ENCODE results near the gene BCL3. TPM values are rescaled to one million over a fixed set of nuclear protein-coding genes. Genes with fewer than 3 reads are reported as not detected.
A peak's percentile ranks its signal among the peaks of the same experiment; 100 is the strongest.

Gene BCL3
- total and polyA plus RNA-seq, 2 of the 13 experiments (the other 11 are each of a cell fraction or from before 2014, with no cell fraction given), result 2.3 to 4.0 TPM

- TF ChIP-seq AHDC1 (CRISPR knock-in tag; IDR thresholded peaks at IDR 0.05; ENCODE audit: borderline replicate concordance), result no peak
- TF ChIP-seq FOSL2 (CRISPR knock-in tag; IDR thresholded peaks at IDR 0.05), result 0 out of 2 replicates have a peak, but pooled peaks have one; percentile 7
- no peak for TF ChIP-seq GLMP (CRISPR knock-in tag; IDR thresholded peaks at IDR 0.05; ENCODE audit: borderline replicate concordance)
- no peak for TF ChIP-seq MYNN (CRISPR knock-in tag; IDR thresholded peaks at IDR 0.05; ENCODE audit: low read depth)
- no peak for TF ChIP-seq ZSCAN5A (CRISPR knock-in tag; IDR thresholded peaks at IDR 0.05; ENCODE audit: borderline replicate concordance)
- TF ChIP-seq GPBP1L1 (CRISPR knock-in tag; IDR thresholded peaks at IDR 0.05), result no peak
- no peak for TF ChIP-seq HMGXB3 (CRISPR knock-in tag; IDR thresholded peaks at IDR 0.05; ENCODE audit: borderline replicate concordance)
- no peak for TF ChIP-seq ZNF33A (CRISPR knock-in tag; IDR thresholded peaks at IDR 0.05; ENCODE audit: borderline replicate concordance)
- no peak for TF ChIP-seq PRDM15 (CRISPR knock-in tag; IDR thresholded peaks at IDR 0.05)
- TF ChIP-seq MTF2 (CRISPR knock-in tag; IDR thresholded peaks at IDR 0.05; ENCODE audit: borderline replicate concordance), result no peak
Measured at GRCh38 chr19:44740351-44740824, 8.1 kb upstream of the BCL3 start (continued).
